CD4-positive, alpha-beta T cell treated with Interleukin-4 for 4 hours (primary cell): ENCODE data around the gene SHISAL1.

Experiments used
- DNase-seq: peaks from one replicate; pipeline ENCODE4 v3.0.0-alpha.2; 2020

SHISAL1 gene

GRCh38 chr22:44224166-44224565 lies 88.6 kb downstream of the SHISAL1 start:
- DNase-seq = no peak

- DNase-seq = no peak
Observed at GRCh38 chr22:44221710-44222475, 90.9 kb downstream of the SHISAL1 start.

DNA sequence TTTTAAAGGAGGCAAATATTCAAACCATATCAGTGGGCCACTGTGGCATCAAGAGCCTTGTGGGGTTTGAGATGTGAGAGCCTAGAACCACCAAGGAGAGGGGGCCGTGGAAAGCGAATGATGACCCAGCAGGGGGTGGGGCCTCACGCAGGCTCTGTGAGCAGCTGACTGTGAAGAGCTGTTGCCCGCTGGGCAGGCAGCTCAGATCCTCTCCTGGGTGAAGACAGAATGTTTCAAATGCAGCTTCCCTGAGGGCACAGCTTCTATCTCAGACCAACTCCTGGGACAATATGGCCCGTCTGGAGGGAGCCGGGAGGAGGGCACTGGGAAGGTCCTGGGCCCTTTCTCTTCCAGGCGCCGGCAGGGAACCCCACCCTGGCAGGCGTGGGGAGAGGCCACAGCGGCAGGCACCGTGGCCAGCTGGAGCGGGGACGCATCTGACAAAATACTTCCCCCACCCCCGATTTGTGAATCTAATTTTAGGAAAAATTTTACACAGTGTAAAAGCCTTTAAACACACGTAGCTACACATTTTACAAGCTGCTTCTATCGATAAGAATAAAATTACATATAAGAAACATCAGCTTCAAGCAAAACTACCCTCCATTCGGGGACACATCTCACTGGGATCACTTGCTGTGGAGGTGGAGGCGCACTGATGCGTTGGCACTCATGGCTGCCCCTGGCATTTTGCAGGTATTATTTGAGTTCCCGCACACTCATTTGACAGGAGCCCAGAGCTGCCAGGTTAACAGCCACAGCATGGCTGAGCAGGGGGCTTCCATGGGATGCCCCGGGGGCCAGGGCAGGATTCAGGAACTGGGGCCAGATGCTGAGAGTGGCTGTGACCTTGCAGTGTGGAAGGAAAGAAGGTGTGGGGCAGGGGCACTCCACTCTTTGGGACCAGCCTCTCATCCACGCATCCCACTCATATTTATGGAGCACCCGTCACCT lies 91.7 kb downstream of the SHISAL1 start:
- DNase-seq = no peak

DNA sequence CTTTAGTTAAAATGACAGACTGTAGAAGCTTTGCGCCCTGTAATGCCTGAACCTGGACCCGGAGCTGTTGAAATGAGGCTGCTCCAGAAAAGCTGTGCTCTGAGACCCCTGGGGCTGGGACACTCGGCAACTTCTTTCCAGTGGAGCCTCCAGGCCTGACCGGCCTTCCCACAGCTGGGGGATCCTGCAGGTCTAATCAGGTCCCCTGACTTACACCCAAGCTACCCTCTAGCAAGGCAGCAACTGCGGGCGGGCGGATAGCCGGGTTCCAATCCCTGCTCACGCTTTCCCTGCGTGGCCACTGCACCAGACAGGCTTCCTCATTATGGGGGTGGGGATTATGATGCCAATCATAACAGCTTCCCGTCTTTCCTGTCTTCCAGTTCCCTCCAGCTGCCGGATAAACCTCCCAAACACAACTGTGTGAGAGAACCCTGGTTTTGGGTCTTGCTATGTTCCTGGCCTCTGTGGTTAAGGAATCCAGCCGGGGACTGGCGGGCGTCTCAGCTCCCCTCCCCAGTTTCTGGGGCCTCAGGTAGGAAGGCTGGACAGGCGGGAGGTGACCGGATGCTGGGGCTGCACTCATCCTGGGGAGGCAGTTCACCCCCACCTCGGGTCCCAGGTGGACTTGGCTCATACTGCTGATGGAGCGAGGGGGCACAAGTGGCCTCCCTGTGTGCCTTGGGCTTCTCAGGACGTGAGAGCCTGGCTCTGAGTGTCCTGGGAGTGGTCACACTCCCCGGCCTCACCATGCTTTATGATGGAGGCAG lies 93.5 kb downstream of the SHISAL1 start:
- DNase-seq = no peak

DNA sequence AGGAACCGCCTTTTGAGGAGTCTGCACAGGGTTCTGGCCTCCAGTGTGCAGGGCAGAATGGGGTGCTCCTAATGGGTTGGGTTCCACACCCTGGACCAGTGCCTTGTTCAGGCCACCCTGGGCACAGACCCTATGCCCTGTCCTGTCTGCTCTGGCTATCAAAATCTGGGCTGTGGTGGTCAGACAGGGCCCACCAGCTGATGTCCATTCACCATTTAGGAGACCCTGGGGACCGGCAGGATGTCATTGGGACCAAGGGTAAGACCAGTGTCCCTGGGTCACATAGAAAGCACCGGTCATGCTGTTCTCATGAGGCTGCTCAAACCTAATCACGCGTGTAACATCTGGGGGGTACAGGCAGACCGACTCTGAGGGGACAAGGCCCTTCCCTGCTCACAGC lies 94.7 kb downstream of the SHISAL1 start:
- DNase-seq = no peak

DNA sequence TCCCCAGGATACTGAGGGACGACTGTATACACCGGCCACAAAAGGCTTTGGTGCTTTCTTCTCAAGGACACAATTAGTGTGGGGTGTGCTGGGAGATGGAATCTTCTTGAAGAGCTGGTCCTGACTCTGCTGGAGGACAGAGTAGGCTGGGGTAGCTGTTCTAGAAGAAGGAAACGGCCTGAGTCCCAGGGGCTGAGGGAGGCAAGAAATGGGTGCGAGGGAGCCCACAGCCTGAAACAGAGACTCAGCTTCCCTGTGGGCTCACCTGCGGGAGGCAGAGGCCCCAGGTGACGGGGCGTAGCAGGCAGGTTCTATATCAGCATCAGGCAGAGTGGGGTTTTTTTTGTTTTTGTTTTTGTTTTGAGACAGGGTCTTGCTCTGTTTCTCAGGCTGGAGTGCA lies 95.4 kb downstream of the SHISAL1 start:
- DNase-seq = no peak

DNA sequence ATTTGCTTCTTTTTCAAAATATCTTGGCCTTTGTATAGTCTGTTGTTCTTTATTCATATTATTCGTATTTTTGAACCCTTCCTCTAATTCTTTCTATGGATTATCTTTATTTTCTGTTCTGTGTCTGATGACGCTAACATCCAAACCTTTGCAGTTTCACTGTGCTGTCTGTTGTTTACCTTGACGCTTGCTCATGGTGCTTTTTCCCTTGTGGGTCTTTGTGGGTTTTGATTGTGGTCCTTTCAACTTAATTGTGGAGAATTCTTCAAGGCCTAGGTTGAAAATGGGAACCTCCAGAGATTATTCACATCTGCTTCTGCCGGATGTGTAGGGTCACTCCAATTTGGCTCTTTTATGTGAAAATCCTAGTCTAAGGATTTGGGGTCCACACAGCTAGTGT lies 97.5 kb downstream of the SHISAL1 start:
- DNase-seq = no peak

GRCh38 chr22:44214764-44215163 lies 98.0 kb downstream of the SHISAL1 start:
- no peak for DNase-seq

GRCh38 chr22:44214187-44214586 lies 98.6 kb downstream of the SHISAL1 start:
- no peak for DNase-seq

DNA sequence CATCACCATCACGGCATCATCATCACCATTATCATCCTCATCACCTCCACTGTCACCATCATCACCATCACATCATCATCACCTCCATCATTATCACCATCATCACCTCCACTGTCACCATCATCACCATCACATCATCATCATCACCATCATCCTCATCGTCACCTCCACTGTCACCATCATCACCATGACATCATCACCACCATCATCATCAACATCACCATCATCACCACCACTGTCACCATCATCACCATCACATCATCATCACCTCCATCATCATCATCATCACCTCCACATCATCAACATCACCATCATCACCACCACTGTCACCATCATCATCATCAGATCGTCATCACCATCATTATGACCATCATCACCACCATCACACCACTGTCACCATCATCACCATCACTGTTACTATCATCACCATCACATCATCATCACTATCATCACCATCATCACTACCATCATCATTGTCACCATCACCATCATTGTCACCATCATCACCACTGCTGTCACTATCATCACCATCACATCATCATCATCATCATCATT lies 99.2 kb downstream of the SHISAL1 start:
- DNase-seq = no peak

DNA sequence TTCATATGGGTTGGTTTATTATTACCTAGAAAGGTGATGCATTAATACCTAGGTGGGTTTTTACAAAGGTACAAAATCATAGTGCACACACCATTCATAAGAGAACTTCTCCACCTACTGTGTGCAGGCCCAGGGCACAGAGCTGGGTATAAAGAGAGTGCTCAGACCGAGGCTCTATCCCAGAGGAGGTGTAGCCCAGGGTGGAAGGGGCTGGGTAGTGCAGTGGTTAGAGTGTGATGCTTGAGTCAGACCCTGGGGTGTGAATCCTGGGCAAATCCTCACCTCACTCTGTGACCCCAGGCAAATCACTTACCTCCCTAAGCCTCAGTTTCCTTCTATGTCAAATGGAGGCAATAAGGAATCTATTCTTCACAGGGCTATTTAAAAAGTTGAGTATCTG lies 99.8 kb downstream of the SHISAL1 start:
- DNase-seq = no peak

DNA sequence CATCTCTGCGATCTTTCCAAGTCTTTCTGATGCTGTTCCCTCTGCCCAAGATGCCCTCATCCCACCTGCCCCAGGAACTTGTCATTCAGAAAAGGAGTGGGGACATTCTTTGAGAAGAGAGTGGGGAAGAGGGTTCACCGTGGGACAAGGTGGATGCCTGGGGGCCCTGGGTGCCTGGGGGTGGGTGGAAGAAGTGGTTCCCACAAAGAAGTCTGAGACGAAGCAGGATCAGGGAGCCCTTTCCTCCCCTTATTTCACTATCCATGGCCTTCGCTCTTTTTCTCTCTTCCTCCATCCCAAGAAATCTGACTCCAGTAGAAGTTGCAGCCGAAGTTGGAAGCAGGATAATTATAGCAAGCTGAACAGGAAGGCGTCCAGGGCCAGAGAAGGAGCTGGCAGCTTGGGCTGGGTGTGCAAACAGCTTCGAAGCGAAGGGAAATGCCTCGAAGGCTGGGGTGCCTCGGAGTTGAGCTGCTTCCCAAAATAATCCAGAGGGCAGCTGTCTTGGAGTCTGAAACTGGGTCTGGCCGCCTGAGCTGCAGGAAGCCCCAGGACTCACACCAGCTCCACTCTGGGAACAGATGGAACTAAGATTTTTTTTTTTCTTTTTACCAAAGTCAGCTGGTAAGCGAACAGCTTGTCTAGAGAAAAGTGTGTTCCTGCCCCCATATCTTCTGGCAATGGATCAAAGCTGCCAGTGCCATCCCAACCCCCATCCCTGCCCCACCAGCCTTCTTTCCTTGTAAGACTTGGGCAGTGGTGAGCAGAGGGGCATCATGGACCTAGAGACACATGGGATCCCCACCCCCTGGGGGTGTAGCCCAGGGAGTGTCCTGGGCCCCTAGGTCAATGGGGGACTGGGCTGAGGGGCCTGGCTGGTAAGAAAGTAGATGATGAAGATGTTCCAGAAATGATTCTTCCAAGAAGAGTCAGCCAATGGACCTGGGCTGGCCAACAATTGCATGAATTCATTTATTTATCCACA lies 100.5 kb downstream of the SHISAL1 start:
- DNase-seq = no peak

- no peak for DNase-seq
Observed at GRCh38 chr22:44211256-44211945, 101.3 kb downstream of the SHISAL1 start.

DNA sequence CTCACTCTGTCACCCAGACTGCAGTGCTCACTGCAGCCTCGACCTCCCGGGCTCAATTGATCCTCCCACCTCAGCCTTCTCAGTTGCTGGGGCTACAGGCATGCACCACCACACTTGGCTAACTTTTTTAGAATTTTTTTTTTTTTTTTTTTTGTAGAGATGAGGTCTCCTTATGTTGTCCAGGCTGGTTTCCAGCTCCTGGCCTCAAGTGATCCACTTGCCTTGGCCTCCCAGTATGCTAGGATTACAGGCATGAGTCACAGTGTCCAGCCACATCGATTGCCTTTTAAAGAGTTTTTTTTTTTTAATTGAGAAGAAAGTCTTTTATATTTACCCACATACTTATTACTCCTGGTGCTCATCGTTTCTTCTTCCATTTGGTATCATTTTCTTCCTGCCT lies 102.0 kb downstream of the SHISAL1 start:
- DNase-seq = no peak

GRCh38 chr22:44209343-44209742 lies 103.4 kb downstream of the SHISAL1 start:
- no peak for DNase-seq

GRCh38 chr22:44207981-44208317 lies 104.8 kb downstream of the SHISAL1 start:
- DNase-seq = no peak

- DNase-seq = no peak
Observed at GRCh38 chr22:44207173-44207980, 105.4 kb downstream of the SHISAL1 start.

- no peak for DNase-seq
Observed at GRCh38 chr22:44206696-44207095, 106.1 kb downstream of the SHISAL1 start.

DNA sequence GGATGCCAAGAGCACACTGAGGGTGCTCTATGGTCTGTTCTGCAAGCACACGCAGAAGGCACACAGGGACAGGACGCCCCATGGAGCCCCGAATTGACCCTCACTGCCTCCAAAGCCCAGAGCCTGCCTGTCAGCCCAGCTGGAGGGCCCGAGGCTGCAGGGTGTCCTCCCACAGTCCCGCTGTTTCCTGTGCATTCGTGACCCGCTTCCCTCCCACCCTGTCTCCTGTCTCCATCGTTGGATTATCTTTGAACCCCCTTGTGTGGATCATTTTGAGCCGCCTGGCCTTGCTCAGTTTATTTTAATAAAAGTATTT lies 106.5 kb downstream of the SHISAL1 start:
- DNase-seq = no peak

GRCh38 chr22:44205516-44206329 lies 107.0 kb downstream of the SHISAL1 start:
- no peak for DNase-seq
